Progenitor cell of endocrine pancreas (in vitro differentiated cells): ENCODE measurements around the gene HARBI1. TPM values are rescaled to one million over a fixed set of nuclear protein-coding genes. Genes with fewer than 3 reads are reported as not detected.

Source experiments
- DNase-seq: peaks from one replicate; pipeline ENCODE4 v3.0.0; 2021; ENCODE audit warnings: low spot score; ENCODE audit not compliant: unreplicated experiment
- H3K27ac Mint-ChIP-seq: 2 replicates; pipeline ENCODE4 v1.8.0; 2021; ENCODE audit warnings: mild to moderate bottlenecking, moderate library complexity, mixed read lengths
- H3K27me3 Mint-ChIP-seq: 2 replicates; pipeline ENCODE4 v1.8.0; 2021; ENCODE audit warnings: mixed read lengths
- H3K36me3 Mint-ChIP-seq: 2 replicates; pipeline ENCODE4 v1.8.0; 2022; ENCODE audit warnings: mixed read lengths; ENCODE audit not compliant: insufficient read depth
- H3K4me1 Mint-ChIP-seq: 2 replicates; pipeline ENCODE4 v1.8.0; 2021; ENCODE audit warnings: low read depth, mixed read lengths
- H3K4me3 Mint-ChIP-seq: 2 replicates; pipeline ENCODE4 v1.8.0; 2021; ENCODE audit warnings: low read depth, mild to moderate bottlenecking, moderate library complexity, mixed read lengths
- H3K9me3 Mint-ChIP-seq: 2 replicates; pipeline ENCODE4 v1.8.0; 2021; ENCODE audit warnings: low read depth, mixed read lengths
- total RNA-seq: library from RNA; stranded (reverse); gene quantifications from 2 replicates; pipeline ENCODE4 v1.2.1, GENCODE V29; 2021
- TF ChIP-seq, protein P1 (sequence below): fragments of 200-600 bp; sonication (generic); IDR thresholded peaks from one replicate; pipeline ENCODE4 v1.5.0; 2021; ENCODE audit warnings: antibody characterized with exemption, mild to moderate bottlenecking; ENCODE audit not compliant: unreplicated experiment

HARBI1 gene
- total RNA-seq, 1 donor from 2014 or later: 9.0 TPM

DNA sequence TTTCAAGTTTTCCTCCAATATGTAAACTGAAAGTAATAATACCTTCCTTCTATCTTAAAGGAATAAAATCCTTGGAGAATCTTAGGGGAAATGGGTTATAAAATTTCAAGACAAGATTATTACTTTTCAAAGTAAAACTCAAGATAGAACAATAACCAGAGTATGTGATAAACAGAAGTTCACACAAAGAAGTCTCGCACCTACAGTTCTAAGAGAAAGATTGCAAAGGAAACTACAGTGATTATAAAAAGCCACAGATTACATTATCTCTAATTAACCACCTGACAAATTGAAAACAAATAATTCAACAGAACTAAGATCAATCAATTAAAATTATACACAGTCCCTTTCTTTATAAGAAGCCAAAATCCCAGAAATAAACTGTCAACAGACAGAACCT lies 57.2 kb downstream of the HARBI1 start:
- TF ChIP-seq, protein P1, sequence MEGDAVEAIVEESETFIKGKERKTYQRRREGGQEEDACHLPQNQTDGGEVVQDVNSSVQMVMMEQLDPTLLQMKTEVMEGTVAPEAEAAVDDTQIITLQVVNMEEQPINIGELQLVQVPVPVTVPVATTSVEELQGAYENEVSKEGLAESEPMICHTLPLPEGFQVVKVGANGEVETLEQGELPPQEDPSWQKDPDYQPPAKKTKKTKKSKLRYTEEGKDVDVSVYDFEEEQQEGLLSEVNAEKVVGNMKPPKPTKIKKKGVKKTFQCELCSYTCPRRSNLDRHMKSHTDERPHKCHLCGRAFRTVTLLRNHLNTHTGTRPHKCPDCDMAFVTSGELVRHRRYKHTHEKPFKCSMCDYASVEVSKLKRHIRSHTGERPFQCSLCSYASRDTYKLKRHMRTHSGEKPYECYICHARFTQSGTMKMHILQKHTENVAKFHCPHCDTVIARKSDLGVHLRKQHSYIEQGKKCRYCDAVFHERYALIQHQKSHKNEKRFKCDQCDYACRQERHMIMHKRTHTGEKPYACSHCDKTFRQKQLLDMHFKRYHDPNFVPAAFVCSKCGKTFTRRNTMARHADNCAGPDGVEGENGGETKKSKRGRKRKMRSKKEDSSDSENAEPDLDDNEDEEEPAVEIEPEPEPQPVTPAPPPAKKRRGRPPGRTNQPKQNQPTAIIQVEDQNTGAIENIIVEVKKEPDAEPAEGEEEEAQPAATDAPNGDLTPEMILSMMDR: no peak
- H3K4me1 Mint-ChIP-seq: peaks cover 32% of the 10 kb centered on the region
- H3K27ac Mint-ChIP-seq: peak overlapping the region; percentile 22
- no peaks in the 10 kb centered on the region for H3K27me3 Mint-ChIP-seq
- DNase-seq: no peak
- no peak overlapping the region for H3K4me3 Mint-ChIP-seq
- peaks cover 1% of the 10 kb centered on the region for H3K36me3 Mint-ChIP-seq
- no peaks in the 10 kb centered on the region for H3K9me3 Mint-ChIP-seq

DNA sequence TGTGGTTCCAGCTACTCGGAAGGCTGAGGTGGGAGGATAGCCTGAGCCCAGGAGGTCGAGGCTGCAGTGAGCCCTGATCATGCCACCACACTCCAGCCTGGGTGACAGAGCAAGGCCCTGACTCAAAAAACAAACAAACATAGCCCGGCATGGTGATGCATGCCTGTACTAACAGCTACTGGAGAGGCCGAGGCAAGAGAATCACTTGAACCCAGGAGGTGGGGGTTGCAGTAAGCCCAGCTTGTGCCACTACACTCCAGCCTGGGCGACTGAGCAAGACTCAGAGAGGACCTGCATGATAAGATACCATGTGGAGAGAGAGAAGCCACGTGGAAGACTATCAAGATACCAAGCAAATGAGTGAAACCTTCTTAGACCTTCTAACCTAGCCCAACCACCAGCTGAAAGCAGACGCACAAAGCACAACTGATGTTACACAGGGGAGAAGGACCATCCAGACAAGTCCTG lies 59.3 kb downstream of the HARBI1 start:
- Mint-ChIP-seq H3K27me3 (no peaks in the 10 kb centered on the region), H3K27ac (no peak overlapping the region), H3K36me3 (peaks cover 1% of the 10 kb centered on the region), H3K4me3 (no peak overlapping the region), H3K4me1 (peaks cover 45% of the 10 kb centered on the region), H3K9me3 (no peaks in the 10 kb centered on the region)
- DNase-seq: no peak
- TF ChIP-seq, protein P1: no peak

DNA sequence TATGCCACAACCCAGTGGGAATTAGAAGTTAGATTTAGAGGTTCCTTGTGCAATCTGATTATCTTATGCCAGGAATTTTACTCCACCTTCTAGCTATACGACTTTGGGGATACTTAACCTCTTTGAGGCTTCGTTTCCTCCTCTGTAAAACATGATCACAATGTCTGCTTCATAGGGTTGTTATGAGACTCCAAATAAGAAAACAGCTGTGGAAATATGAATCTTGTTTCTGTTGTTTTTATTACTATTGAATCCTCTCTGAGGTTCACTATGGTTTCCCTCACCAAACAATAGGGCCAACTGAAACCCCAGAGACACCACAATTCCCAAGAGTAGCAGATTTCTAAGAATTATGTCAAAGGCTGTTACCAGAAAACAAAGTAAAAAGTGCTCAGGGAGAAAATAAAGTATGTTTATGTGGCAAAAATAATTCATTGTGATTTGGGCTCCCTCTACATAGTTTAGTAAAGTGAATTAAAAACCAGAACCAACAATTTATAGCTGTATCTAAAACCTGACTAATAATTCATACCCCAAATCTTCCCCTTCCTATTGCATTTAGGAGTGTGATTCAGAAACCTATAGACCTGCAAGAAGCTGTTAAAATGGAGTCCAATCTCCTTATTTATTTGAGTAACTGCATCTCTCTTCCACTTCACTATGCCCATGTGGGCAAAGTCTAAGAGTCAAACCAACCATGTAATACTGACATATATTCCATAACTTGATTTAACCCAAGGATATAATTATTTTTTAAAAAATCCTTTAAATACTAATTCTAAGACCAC lies 61.6 kb downstream of the HARBI1 start:
- Mint-ChIP-seq H3K4me1 (peaks cover 42% of the 10 kb centered on the region), H3K9me3 (no peaks in the 10 kb centered on the region), H3K36me3 (peaks cover 1% of the 10 kb centered on the region), H3K27me3 (no peaks in the 10 kb centered on the region), H3K4me3 (no peak overlapping the region), H3K27ac (no peak overlapping the region)
- TF ChIP-seq, protein P1: no peak
- DNase-seq: no peak

DNA sequence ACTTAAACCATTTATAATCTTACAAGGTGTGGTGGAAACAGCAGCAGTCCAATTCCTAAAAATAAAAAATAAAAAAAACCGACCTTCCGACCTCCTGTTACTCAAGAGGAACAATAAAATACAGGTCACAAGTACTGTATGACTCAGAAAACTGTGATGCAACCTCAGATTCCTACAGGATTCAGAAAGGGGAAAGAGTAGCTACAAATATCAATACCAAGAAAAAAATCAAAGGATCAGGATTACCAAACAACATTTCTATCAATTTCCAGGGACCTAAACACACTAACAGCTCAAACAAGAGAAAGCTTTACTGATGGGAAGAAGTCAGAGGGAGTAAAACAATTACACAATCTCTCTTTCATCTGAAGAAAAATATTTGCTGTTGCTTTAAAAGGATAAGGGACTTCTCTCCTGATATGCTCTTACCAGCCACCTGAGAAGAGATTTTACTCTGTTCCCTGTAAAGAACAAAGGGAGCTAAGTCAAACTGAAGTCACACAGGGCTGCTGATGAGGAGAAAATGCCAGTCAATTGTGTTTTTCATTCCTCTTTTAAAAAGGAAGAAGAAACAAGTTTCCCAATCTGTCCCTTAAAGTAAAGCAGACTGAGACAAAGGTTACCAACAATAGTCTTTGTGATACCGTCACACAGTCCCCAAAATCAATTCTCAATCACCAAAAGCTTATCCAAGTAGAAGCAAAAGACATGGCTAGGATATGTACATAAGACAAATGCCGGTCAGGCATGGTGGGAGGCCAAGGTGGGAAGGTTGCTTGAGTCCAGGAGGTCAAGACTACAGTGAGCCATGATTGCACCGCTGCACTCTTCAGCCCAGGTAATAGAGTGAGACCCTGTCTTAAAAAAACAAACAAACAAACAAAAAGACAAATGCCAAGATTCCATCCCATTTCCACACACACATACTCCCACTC lies 62.5 kb downstream of the HARBI1 start:
- Mint-ChIP-seq H3K36me3 (peaks cover 1% of the 10 kb centered on the region), H3K27me3 (no peaks in the 10 kb centered on the region), H3K9me3 (no peaks in the 10 kb centered on the region), H3K4me3 (peak overlapping the region; percentile 2), H3K4me1 (peaks cover 33% of the 10 kb centered on the region), H3K27ac (peak overlapping the region; percentile 95)
- no peak for DNase-seq
- TF ChIP-seq, protein P1: no peak

DNA sequence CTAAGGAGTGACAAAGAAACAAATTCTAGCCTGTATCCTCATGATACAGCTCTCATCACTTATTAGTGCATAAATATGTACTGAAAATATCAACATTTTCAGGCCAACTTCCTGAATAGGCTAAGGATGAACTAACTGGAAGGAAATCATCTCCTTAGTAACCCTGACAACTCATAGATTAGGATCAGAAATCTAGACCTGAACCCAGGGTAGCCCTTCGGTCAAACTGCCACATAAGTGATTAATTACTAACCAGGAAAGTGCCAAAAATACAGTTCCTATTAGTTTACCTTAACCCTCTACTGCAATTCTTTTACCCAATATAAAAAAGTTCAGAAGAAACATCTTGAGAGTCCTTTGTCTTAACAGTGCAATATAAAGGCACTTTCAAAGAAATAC lies 63.2 kb downstream of the HARBI1 start:
- H3K4me3 Mint-ChIP-seq: no peak overlapping the region
- H3K27ac Mint-ChIP-seq: peak overlapping the region; percentile 95
- TF ChIP-seq, protein P1: no peak
- H3K27me3 Mint-ChIP-seq: no peaks in the 10 kb centered on the region
- DNase-seq: no peak
- H3K4me1 Mint-ChIP-seq: peaks cover 29% of the 10 kb centered on the region
- H3K36me3 Mint-ChIP-seq: peaks cover 1% of the 10 kb centered on the region
- no peaks in the 10 kb centered on the region for H3K9me3 Mint-ChIP-seq
